T-helper 9 cell (primary cell): ENCODE data around the gene GRM7.

Source experiments
- DNase-seq: peaks from one replicate; pipeline ENCODE4 v3.0.0-alpha.2; 2020

The GRM7 gene

DNA sequence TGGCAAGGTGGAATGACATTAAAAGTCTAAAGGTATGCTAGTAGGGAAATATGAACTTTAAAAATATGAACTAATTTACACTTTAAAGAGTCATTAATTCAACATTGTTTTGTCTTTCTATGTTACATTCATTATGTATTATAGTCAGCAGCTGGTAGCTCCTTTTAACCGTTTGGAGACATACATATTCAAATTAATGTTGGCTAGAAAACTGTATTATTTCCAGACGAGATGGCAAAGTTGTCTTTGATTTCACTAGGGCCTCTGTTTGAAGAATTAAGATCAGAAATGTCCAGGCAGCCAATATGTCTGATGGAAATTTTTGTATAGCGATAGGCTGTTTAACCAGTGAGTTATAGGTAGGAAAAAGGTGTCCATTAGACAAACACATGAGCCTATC is 817.6 kb downstream of the GRM7 start:
- no peak for DNase-seq

DNA sequence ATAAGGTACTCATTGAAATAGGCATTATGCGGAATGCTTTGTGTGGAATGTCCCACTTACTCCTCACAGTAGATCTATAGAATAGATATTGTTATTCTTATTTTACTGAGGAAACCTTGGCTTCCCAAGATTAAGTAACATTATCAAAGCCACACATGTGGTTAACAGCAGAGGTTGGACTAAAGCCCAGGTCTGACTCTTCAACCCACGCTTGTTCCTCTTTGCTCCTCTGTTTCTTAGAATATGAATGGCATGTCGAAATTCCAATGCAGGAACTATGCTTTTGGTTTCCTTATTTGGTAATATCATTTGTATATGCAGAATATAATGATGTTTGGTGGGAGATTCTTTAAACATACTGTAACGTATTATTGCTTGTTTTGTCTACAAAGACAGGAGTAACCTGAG is 821.9 kb downstream of the GRM7 start:
- DNase-seq = no peak

- DNase-seq = no peak
Measured at GRCh38 chr3:7683426-7683825, 822.5 kb downstream of the GRM7 start.

DNA sequence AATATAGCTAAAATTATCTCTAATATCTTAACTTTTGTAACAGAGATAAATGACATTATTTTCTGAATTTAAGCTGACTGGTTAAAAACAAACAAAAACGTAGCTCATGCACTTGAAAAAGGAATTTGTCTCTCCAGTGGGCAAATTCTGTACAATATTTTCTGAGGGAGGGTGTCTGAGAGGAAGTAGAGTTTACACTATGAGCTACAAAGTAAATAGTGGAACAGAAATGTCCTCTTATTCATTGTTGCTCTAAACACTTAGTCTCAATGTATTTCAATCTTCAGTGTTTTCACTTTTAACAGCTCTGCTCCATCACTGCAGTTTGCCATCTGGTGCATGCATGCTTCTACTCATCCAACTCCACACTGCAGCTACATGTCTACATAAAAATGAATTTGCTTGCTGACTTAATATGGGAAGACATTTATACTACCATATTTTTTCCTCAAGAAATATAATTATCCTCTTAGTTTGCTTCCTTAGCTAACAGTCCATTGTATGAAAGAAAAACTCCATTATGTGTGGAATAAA is 823.3 kb downstream of the GRM7 start:
- DNase-seq = no peak

GRCh38 chr3:7687428-7688147 is 826.7 kb downstream of the GRM7 start:
- no peak for DNase-seq

GRCh38 chr3:7692866-7693265 is 832.0 kb downstream of the GRM7 start:
- no peak for DNase-seq

DNA sequence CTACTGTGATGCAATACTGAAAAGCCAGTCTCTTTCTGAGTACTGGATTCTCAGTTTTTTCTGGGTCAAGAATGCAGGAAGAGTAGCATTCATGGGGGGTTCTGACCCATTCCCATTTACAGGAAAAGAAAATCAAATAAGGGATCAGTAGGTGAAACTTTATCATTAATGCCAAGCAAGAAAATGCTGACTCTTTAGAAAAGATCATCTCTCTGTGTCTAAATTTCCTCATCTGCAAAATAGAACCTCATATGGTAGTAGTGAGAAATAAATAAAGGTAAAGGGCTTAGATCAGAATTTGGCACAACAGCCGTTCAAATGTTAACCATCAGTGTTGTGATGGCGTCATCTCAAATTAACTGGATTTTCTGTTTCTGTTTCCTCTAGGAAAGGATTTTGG is 833.1 kb downstream of the GRM7 start:
- no peak for DNase-seq

- DNase-seq = no peak
Measured at GRCh38 chr3:7695049-7695448, 834.1 kb downstream of the GRM7 start.

- DNase-seq = no peak
Measured at GRCh38 chr3:7696320-7696719, 835.4 kb downstream of the GRM7 start.

DNA sequence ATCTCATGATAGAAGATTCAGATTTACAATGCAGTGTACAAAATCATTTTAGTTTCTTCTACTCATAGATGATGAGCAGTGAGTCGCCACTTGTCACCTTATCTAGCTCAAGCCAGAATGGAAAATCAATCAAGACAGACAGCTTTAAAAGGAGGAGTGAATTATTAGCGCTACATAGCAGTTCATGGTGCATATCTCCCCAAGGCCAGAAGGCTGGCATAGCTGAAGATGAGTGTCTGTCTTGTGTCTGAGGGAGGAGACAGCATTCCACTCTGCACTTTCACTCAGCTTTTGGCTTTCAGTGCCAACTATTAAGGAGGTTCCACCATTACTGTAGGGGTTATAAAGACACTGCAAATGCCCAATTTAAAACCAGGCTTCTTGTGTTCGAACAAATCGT is 836.6 kb downstream of the GRM7 start:
- no peak for DNase-seq

DNA sequence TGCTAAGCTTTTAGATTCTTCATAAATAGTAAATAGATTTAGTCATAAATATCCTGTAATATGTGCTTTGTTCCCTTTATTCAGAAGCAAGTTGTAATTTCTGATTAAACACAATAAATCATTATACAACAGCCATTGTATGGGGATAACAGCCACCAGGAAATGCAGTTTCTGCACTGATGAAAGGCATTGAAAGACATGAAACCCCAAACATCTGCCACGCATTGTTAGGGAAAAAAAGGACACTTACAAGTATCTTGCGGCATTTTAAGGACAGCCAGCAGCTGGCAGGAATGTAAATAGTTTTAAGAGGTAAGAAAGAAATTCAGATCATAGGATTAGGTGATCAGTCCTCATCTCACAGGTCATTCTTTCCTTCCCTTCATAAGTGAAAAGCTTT is 839.6 kb downstream of the GRM7 start:
- DNase-seq = no peak

DNA sequence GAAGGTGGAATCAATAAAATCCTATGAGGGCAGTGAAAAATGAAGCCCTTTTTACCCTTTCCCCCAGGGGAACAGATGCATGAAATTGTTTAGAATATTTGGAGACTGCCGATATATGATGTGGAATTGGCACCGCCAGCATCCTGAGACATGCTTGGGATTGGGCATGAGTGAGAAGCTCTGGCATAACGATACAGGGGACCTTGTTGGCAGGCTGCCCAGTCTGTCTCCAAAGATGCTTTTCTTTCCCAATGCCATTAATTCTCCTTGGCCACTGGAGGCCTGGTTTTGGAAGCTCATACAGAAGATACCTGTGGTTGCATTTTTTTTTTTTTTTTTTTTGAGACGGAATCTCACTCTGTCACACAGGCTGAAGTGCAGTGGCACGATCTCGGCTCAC is 840.1 kb downstream of the GRM7 start:
- DNase-seq = no peak

DNA sequence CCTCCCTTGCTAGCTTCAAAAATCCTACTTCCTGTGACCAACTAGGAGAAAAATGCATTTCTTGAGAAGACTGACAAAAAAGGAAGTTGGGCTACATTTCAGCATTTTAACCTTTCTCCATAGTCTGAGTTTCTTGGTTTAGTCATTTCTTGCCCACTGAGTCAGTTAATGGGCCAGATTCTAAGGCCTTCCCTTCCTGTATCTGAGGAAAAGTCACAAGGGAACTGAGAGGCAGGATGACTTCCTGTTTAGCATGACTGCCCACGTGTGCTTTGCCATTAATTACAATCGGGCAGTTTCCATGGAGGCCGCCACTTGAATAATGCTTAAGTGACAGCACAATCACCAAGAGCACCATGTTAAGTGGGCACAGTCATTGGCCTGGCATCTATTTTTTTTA is 846.3 kb downstream of the GRM7 start:
- DNase-seq = no peak

GRCh38 chr3:7709376-7710082 is 848.6 kb downstream of the GRM7 start:
- no peak for DNase-seq

DNA sequence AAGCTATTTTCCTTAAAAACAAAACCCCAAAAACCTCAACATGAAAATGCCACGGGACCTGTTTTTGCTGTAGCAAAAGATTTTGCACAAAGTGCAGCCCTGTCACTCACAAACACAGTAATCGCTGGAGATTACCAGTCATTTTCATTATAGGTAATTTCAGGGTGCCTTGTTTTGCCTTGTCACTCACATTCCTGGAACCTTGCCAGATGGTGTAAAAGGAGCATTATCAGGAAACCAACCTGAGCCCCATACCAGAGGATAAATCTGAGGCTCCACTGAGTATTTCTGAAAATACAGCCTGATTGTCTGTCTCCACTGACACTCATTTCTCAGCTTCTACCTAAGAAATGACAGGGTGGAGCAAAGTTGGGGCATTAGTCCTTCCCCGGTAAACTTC is 849.4 kb downstream of the GRM7 start:
- DNase-seq = no peak

GRCh38 chr3:7713724-7714123 is 852.8 kb downstream of the GRM7 start:
- no peak for DNase-seq

- no peak for DNase-seq
Measured at GRCh38 chr3:7720649-7721297, 859.9 kb downstream of the GRM7 start.

DNA sequence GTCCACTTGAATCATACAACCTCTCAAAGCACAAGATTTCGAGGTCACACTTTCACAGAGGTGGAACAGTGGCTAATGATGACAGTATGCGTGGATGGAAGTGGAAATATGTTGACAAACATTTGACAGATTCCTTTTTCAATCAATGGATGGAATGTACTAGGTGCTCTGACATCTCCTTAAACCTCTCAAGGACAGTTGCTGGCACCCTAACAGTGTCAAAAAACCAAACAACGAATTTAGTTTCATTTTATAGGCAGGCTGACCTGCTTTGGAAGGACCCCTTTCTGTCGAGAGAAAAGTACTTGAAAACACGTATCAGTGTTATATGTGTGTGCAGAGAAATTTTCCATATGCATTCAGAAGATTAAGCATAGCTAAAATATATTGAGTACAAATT is 861.0 kb downstream of the GRM7 start:
- DNase-seq = no peak

DNA sequence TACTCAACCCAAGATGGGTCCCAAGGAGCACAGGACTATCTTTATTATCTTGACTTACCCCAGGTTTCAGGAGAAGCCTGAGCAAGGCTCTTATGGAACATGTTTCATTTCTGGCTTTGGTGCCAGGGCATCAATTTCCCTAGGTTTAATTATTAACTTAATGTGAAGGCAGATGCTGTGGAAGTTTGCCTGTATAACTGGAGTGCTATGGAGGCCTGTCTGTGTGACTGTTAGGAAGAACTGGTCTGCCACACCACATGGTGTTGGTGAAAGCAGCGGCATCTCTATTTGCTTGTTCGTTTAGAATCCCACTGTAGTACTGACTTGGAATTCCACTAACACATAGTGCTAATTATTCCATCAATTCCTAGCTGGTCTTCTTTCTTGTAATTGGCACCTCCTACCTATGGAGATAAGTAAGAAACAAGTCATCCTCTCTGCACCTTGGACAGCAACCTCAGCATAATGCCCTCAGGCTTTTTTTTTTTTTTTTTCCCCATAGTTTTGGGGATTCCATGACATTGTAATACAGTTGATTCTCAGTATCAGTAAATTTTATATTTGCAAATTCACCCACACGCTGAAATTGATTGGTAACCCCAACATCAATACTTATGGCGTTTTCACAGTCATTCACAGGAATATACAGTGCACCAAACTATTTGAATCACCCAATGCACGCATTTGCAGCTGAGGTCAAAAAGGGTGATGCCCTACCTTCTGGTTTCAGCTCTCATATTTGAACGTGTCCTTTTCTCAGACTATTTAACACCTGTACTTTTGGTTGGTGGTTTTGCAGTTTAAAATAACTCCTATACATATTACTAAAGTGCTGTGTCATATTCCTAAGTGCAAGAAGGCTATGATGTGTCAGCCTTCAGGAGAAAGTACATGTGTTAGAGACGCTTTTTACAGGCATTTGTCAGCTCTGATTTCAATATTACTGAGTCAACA is 867.9 kb downstream of the GRM7 start:
- DNase-seq = no peak

DNA sequence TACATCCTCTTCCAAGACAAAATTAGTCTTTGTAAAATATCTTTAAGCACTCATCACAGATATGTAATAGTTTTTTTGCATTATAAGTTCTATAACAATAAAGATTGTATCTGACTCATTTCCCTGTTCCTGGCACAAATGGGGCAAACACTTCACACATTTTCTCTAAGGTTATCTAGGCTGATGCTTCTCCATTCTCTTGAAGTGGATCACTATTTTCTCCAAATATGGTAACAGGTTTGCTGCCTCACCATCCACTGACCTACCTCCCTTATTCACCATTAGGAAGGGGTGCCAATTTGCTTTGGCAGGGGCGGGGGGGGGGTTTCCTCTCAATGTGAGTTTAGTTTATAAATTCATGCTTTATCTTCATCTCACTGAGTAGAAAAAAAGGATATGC is 873.0 kb downstream of the GRM7 start:
- no peak for DNase-seq

- no peak for DNase-seq
Measured at GRCh38 chr3:7734456-7734855, 873.5 kb downstream of the GRM7 start.

DNA sequence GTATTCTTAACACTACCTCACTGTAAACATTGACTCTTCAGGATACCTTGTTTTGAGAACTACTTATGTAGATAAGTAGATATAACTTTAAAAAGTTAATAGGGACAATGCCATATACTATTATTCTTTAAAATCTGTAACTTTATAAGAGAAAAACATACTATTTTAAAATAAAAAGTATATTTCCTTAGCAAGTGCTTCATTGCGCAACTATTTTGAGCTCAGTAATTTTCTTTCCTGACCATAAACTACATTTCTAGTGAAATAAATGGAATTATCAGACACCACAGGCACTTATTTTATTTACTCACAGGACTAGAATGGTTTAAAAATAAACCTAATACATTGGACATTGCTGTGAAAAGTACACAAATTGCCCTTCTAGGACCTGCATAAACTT is 876.3 kb downstream of the GRM7 start:
- no peak for DNase-seq

GRCh38 chr3:7739754-7740153 is 878.8 kb downstream of the GRM7 start:
- no peak for DNase-seq
